ENCODE measurements around the gene ALDH8A1. TPM values are rescaled to one million over a fixed set of nuclear protein-coding genes. Genes with fewer than 3 reads are reported as not detected.

Gene ALDH8A1, protein sequence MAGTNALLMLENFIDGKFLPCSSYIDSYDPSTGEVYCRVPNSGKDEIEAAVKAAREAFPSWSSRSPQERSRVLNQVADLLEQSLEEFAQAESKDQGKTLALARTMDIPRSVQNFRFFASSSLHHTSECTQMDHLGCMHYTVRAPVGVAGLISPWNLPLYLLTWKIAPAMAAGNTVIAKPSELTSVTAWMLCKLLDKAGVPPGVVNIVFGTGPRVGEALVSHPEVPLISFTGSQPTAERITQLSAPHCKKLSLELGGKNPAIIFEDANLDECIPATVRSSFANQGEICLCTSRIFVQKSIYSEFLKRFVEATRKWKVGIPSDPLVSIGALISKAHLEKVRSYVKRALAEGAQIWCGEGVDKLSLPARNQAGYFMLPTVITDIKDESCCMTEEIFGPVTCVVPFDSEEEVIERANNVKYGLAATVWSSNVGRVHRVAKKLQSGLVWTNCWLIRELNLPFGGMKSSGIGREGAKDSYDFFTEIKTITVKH
- 1 to 10 TPM in 2 of 4 donors, under 1 TPM in 1, not detected in 1; 0.56 to 2.4 (median 1.0) TPM for total RNA-seq

DNA sequence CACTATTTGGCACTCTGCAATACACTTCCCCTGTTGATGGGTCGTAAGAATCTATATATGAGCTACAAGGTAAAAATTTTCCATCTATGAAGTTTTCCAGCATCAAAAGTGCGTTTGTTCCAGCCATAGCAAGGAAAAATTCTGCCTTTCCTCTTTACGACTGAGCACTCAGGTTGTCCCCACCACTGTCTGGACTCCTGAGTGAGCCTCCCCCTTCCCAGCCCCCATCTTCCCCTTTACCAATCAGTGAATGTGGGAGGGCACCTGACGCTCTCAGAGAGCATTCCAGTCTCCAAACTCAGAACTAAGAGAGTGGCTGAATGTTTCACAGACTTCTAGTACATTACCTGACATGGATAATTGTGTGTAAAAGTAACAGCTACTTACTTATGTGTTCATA, at the start of gene ALDH8A1:
Gene ALDH8A1, minus strand, starts transcription at position 175 of the 400 bp plus-strand sequence. Its CDS starts 48 bp downstream, at position 127.
- no peak within 1 kb of the TSS for H3K27ac ChIP-seq
- DNase-seq (ENCODE audit: low spot score in 2 of 2): no peak
- H3K4me3 ChIP-seq: no peak within 1 kb of the TSS
- H3K27me3 ChIP-seq: no peaks in the 10 kb centered on the region
- no peaks in the 10 kb centered on the region for H3K36me3 ChIP-seq
- 84% methylated on average over 4 of the region's 4 CpGs for WGBS
- H3K9me3 ChIP-seq: peaks cover 3% of the 10 kb centered on the region
- H3K4me1 ChIP-seq: no peaks in the 10 kb centered on the region
- TF ChIP-seq, protein P1, sequence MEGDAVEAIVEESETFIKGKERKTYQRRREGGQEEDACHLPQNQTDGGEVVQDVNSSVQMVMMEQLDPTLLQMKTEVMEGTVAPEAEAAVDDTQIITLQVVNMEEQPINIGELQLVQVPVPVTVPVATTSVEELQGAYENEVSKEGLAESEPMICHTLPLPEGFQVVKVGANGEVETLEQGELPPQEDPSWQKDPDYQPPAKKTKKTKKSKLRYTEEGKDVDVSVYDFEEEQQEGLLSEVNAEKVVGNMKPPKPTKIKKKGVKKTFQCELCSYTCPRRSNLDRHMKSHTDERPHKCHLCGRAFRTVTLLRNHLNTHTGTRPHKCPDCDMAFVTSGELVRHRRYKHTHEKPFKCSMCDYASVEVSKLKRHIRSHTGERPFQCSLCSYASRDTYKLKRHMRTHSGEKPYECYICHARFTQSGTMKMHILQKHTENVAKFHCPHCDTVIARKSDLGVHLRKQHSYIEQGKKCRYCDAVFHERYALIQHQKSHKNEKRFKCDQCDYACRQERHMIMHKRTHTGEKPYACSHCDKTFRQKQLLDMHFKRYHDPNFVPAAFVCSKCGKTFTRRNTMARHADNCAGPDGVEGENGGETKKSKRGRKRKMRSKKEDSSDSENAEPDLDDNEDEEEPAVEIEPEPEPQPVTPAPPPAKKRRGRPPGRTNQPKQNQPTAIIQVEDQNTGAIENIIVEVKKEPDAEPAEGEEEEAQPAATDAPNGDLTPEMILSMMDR (IDR thresholded peaks at IDR 0.05): no peak
- TF ChIP-seq EP300 (IDR thresholded peaks at IDR 0.05): no peak
- no peak for TF ChIP-seq POLR2A (IDR thresholded peaks at IDR 0.05)
- TF ChIP-seq POLR2AphosphoS5 (IDR thresholded peaks at IDR 0.05): no peak

DNA sequence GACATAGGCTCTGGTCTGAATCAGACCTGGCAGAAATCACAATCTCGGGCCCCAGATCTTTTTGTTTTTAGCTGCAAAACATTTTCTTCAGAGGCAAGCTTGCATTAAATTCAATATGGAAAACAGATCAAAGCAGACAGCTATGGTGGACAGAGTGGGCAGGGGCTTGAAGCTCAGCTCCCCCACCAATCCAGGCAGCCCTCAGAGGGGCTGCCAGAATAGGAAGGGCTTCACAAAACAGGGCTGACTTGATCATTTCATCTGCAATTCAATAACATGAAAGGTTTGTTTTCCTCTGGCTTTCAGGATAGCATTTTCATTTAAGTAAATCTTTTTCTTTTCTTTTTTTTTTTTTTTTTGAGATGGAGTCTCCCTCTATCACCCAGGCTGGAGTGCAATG, 49.2 kb upstream of the ALDH8A1 start:
- no peak for TF ChIP-seq POLR2AphosphoS5 (IDR thresholded peaks at IDR 0.05)
- no peak for TF ChIP-seq EP300 (IDR thresholded peaks at IDR 0.05)
- TF ChIP-seq, protein P1 (IDR thresholded peaks at IDR 0.05): no peak
- no peak for TF ChIP-seq POLR2A (IDR thresholded peaks at IDR 0.05)
- no peak for DNase-seq (ENCODE audit: low spot score in 2 of 2)
- H3K4me3 ChIP-seq: no peak overlapping the region
- WGBS: 88% methylated on average over 1 of the region's 1 CpG
- H3K27ac ChIP-seq: no peak overlapping the region
- H3K36me3 ChIP-seq: peaks cover 19% of the 10 kb centered on the region
- no peaks in the 10 kb centered on the region for H3K4me1 ChIP-seq
- H3K27me3 ChIP-seq: no peaks in the 10 kb centered on the region
- H3K9me3 ChIP-seq: no peaks in the 10 kb centered on the region

DNA sequence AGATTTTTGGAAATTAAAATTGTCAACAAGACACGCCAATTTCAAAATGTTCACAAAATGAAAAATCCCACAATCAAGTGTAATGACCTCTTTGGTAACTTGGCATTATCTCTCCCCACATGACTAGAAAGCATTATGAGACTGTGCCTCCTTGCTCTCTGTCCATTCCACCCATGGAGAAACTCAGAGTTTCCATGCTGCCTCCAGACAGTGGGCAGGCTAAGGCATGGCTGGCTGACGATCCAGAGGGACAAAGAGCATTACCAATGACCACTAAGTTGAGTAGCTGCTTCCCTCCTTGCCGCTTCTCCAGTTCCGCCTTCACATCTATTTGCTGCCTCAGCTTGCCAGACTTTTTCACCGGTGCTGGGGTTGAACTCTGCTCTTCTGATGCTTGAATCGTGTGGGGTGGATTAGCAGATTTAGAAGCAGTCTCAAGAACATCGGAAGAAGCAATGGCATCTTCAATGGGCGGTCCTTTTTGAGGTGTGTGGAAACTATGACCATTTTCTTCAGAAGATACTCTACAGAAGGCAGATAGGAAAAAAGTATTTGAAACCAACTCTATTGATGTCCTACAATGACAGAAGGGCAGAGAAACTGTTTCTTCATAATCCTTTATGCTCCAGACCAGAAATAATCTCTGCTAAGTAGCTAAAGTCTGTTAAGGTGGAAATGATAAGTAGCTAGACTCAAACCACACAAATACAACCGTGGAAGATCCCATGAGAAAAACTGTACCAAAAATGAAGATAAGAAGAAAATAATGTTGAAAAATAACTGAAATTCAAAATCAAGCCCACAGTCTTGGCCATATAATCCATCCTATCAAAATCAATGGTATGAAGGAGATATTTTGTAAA, 47.5 kb upstream of the ALDH8A1 start:
- Histone ChIP-seq H3K9me3 (no peaks in the 10 kb centered on the region), H3K4me3 (no peak overlapping the region), H3K4me1 (no peaks in the 10 kb centered on the region), H3K36me3 (peaks cover 20% of the 10 kb centered on the region), H3K27me3 (no peaks in the 10 kb centered on the region), H3K27ac (no peak overlapping the region)
- no peak for DNase-seq (ENCODE audit: low spot score in 2 of 2)
- TF ChIP-seq POLR2A (IDR thresholded peaks at IDR 0.05) (no peak), EP300 (IDR thresholded peaks at IDR 0.05) (no peak), POLR2AphosphoS5 (IDR thresholded peaks at IDR 0.05) (no peak)
- TF ChIP-seq, protein P1 (IDR thresholded peaks at IDR 0.05): no peak
- 93% methylated on average over 9 of the region's 9 CpGs for WGBS

DNA sequence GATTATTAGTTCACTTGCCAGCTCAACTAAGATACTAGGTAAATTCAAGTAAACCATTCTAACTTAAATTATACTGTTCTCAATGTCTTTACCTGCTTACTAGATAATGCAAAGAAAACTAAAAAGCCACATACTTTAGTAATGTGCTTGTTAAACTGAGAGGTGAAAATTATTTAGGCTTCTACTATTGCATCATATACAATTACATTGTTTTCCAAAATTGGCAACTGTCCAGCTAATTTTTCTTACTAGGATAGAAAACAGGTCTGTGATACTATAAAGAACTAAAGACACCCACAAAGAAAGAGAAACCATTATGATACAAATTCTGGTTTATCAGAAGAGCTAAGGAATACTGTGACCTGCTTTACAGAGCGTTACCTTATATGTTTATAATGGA, 45.6 kb upstream of the ALDH8A1 start:
- WGBS: 81% methylated on average over 1 of the region's 1 CpG

More for the DNA sequence above, 45.6 kb upstream of the ALDH8A1 start:
- Histone ChIP-seq H3K9me3 (no peaks in the 10 kb centered on the region), H3K4me3 (no peak overlapping the region), H3K27me3 (no peaks in the 10 kb centered on the region), H3K36me3 (peaks cover 37% of the 10 kb centered on the region), H3K27ac (no peak overlapping the region), H3K4me1 (no peaks in the 10 kb centered on the region)
- DNase-seq (ENCODE audit: low spot score in 2 of 2): no peak
- TF ChIP-seq EP300 (IDR thresholded peaks at IDR 0.05) (no peak), POLR2A (IDR thresholded peaks at IDR 0.05) (no peak), POLR2AphosphoS5 (IDR thresholded peaks at IDR 0.05) (no peak)
- TF ChIP-seq, protein P1 (IDR thresholded peaks at IDR 0.05): no peak
